ENCODE data around the gene MAG.

Gene MAG

GRCh38 chr19:35299523-35300338 lies 7.8 kb downstream of the MAG start:
- no peak for DNase-seq (ENCODE audit: low read depth)

DNA sequence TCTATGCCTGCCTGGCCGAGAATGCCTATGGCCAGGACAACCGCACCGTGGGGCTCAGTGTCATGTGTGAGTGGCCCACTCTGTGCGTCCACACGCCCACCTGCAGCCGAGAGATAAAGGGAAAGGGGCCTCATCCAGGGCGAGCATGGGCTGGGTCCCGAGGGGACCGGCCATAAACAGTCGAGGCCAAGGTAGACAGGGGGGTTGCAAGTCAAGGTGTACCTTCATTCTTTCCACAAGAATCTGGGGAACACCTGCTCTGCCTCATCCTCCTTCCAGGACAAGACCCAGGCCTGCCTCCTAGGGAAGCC lies 8.3 kb downstream of the MAG start:
- no peak for DNase-seq (ENCODE audit: low read depth)

GRCh38 chr19:35301961-35302360 lies 10.0 kb downstream of the MAG start:
- DNase-seq (ENCODE audit: low read depth), result no peak

GRCh38 chr19:35302446-35302845 lies 10.5 kb downstream of the MAG start:
- no peak for DNase-seq (ENCODE audit: low read depth)

DNA sequence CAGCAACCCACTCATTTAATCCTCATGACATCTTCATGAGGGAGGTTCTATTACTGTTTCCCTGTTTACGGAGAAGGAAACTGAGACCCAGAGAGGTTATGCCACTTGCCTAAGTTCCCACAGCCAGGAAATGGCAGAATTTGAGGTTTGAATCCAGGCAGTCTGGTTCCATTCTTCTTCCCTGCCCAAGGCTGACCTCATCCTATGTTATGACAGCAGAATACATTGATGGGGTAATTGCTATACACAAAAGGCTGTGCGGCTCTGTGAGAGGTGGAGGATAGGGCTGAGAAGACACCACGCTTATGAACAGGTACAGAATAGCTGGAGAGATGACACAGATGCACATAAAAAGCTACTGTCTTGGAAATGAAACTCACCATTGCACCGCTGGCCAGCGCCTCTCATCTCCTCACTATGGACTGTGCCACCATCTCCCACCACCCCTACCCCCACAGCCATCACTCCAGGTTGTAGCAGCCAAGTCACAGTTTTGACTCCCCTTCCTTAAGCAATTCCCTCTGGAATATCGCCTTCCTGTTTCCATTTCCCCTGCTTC lies 11.5 kb downstream of the MAG start:
- DNase-seq (ENCODE audit: low read depth), result no peak

- no peak for DNase-seq (ENCODE audit: low read depth)
Observed at GRCh38 chr19:35304036-35304435, 12.1 kb downstream of the MAG start.

DNA sequence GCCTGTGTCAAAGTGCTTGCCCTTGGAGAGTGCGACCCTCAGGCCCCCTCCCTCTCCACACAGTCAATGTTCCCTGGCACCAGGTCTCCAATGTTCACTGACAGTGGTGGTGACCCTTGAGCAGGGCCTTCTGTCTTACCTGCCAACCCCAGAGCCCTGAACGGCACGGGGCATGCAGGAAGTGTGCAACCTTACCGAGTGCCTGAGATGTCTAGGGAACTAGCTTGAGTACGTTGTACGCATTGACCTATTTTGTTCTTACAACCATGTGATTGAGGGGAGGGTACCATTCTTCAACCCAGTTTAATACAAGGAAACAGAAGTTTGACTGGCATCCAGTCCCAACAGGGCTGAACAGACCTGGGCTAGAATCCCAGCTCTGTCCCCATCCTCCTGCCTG lies 13.2 kb downstream of the MAG start:
- no peak for DNase-seq (ENCODE audit: low read depth)

GRCh38 chr19:35306473-35307246 lies 14.7 kb downstream of the MAG start:
- DNase-seq (ENCODE audit: low read depth), result no peak

GRCh38 chr19:35307931-35308330 lies 16.0 kb downstream of the MAG start:
- no peak for DNase-seq (ENCODE audit: low read depth)

GRCh38 chr19:35308910-35309309 lies 16.9 kb downstream of the MAG start:
- DNase-seq (ENCODE audit: low read depth), result no peak

GRCh38 chr19:35309481-35310279 lies 17.7 kb downstream of the MAG start:
- DNase-seq (ENCODE audit: low read depth), result no peak

GRCh38 chr19:35310331-35310730 lies 18.4 kb downstream of the MAG start:
- DNase-seq (ENCODE audit: low read depth), result no peak

GRCh38 chr19:35310811-35311465 lies 19.0 kb downstream of the MAG start:
- no peak for DNase-seq (ENCODE audit: low read depth)

- no peak for DNase-seq (ENCODE audit: low read depth)
Observed at GRCh38 chr19:35311901-35312665, 20.1 kb downstream of the MAG start.

DNA sequence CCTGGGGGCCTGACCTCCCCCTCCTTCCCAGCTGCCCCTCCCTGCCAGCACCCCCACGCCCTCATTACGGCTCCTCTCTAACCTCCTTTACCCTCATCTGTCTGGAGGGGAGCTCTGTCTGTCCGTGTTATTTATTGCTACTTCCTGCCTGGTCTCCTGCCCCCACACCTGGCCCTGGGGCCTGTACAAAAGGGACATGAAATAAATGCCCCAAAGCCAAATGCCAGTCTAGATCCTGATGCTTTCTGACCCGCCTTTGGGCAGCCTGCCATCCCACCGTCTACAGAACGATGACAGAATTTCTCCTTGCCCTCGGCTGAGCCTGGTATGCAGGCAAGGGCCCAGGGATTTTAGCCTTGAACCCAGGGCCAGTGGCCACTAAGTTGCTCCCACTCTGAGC lies 21.6 kb downstream of the MAG start:
- DNase-seq (ENCODE audit: low read depth), result no peak

DNA sequence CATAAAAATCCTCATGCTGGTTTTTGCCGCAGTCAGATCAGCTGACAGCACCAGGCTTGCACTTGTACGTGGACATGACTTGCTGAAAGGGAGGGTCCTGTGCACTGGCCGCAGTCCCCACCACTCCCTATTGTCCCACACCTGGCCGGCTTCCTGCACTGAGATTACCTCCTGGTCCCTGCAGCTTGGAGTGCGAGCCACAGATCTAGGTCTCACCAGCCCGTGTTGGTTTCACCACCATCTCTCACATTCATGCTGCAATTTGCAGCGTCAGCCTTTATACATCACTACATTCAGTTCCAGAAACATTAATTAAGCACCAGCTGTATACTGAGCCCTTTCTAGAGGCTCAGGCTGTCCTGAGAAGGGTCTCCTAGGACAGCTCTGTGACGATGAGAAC lies 22.1 kb downstream of the MAG start:
- no peak for DNase-seq (ENCODE audit: low read depth)

GRCh38 chr19:35314858-35315470 lies 23.0 kb downstream of the MAG start:
- DNase-seq (ENCODE audit: low read depth), result no peak

- DNase-seq (ENCODE audit: low read depth), result no peak
Observed at GRCh38 chr19:35315883-35316282, 23.9 kb downstream of the MAG start.

DNA sequence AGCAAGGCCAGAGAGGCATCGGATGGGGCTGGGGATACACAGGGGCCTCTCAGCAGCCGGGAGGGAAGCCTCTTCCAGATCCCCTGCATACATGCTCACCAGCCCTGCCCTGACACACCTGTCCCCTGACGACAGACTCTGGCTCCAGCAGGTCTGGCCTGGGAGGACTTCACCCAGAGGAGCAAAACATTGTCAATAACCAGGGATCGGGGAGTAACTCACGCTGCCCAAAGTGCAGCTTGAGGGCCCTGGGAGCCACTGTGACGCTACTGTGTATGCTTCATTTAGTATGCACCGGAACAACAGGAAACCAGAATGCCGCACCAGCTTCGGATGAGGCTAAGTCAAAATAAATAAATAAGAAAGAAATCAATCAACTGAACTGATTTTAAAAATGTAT lies 24.6 kb downstream of the MAG start:
- DNase-seq (ENCODE audit: low read depth), result no peak

GRCh38 chr19:35317464-35318043 lies 25.6 kb downstream of the MAG start:
- DNase-seq (ENCODE audit: low read depth), result no peak
